Activated CD4-positive, alpha-beta memory T cell treated with anti-CD3 and anti-CD28 coated beads, Interleukin-2, amount 10 ng/mL, durations not matched to agents 7 days and 5 days (primary cell): ENCODE measurements around the gene INTS11. TPM values are rescaled to one million over a fixed set of nuclear protein-coding genes. Genes with fewer than 3 reads are reported as not detected.

ENCODE experiments used
- CTCF ChIA-PET: fragments of 350-600 bp; sonication (Branson Sonifier 250); formaldehyde crosslinking; loops from one replicate; lab custom pipeline; 2021; ENCODE audit warnings: antibody characterized with exemption, inconsistent platforms; lab: Charles Lee
- POLR2A ChIA-PET: fragments of 350-600 bp; sonication (Branson Sonifier 250); formaldehyde crosslinking; loops from one replicate; lab custom pipeline; 2021; ENCODE audit warnings: antibody characterized with exemption; lab: Charles Lee
- DNase-seq: peaks from one replicate; pipeline ENCODE4 v3.0.0-alpha.2; 2020
- H3K27ac Mint-ChIP-seq: one replicate; pipeline ENCODE4 v1.8.0; 2021; ENCODE audit warnings: mild to moderate bottlenecking, mixed read lengths
- H3K27me3 Mint-ChIP-seq: one replicate; pipeline ENCODE4 v1.8.0; 2021; ENCODE audit warnings: mixed read lengths
- H3K36me3 Mint-ChIP-seq: one replicate; pipeline ENCODE4 v1.8.0; 2021; ENCODE audit warnings: low read depth, mixed read lengths
- H3K4me1 Mint-ChIP-seq: one replicate; pipeline ENCODE4 v1.8.0; 2021; ENCODE audit warnings: mixed read lengths
- H3K4me3 Mint-ChIP-seq: one replicate; pipeline ENCODE4 v1.8.0; 2021; ENCODE audit warnings: mild to moderate bottlenecking, mixed read lengths
- H3K9me3 Mint-ChIP-seq: one replicate; pipeline ENCODE4 v1.8.0; 2021; ENCODE audit warnings: mixed read lengths
- total RNA-seq, 2 experiments: library from RNA; stranded (reverse); gene quantifications; one replicate each; pipeline ENCODE4 v1.2.3, GENCODE V29; 2021

The INTS11 gene
- total RNA-seq, 2 experiments from 2014 or later: 109 to 111 TPM

GRCh38 chr1:1327291-1327690 lies 2.8 kb upstream of the INTS11 start:
- no peak for DNase-seq
- ChIA-PET CTCF (no interaction called here), POLR2A (interaction anchor here (0.6 to 2.7 kb wide), 2 partner anchors 18 to 71 kb away, joined by 3 to 6 read pairs; no protein-coding TSS in a partner anchor)
- Mint-ChIP-seq H3K4me3 (no peak overlapping the region), H3K36me3 (peaks cover 5% of the 10 kb centered on the region), H3K4me1 (peaks cover 25% of the 10 kb centered on the region), H3K27ac (no peak overlapping the region), H3K27me3 (no peaks in the 10 kb centered on the region), H3K9me3 (no peaks in the 10 kb centered on the region)

DNA sequence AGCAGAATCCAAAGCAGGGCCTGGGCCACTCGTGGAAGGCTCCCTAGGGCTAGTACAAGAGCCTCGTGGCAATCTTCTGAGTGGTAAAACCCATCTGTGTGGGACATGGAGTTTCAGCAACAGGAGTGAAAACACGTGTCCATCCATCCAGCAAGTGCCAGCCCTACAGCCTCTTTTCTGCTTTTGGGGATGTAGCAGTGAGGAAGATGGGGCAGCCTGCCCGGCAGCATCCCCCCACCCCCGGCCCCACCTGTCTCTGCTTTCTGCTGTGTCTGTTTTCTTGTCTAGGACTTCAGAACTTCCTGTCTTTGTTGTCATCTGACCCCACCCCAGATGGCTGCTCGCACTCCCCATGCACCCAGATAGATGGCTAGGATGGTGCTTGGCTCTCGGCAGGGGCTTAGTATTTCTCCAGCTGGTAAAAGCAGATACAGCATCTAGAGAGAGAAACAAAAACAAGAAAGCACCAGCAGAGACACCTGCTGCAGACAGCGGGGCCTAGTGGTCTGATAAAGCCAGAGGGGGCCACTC lies 1.7 kb upstream of the INTS11 start:
- no peaks in the 10 kb centered on the region for H3K9me3 Mint-ChIP-seq
- H3K27ac Mint-ChIP-seq: peak overlapping the region; percentile 74
- CTCF ChIA-PET: no interaction called here
- H3K4me1 Mint-ChIP-seq: peaks cover 33% of the 10 kb centered on the region
- H3K36me3 Mint-ChIP-seq: peaks cover 8% of the 10 kb centered on the region
- peak overlapping the region; percentile 89 for H3K4me3 Mint-ChIP-seq
- DNase-seq: no peak
- no peaks in the 10 kb centered on the region for H3K27me3 Mint-ChIP-seq
- POLR2A ChIA-PET: interaction anchor here (0.7 to 2.7 kb wide), 10 partner anchors 8 to 75 kb away, joined by 3 to 11 read pairs (median 3); partner anchors contain the start of genes AURKAIP1 and CCNL2

DNA sequence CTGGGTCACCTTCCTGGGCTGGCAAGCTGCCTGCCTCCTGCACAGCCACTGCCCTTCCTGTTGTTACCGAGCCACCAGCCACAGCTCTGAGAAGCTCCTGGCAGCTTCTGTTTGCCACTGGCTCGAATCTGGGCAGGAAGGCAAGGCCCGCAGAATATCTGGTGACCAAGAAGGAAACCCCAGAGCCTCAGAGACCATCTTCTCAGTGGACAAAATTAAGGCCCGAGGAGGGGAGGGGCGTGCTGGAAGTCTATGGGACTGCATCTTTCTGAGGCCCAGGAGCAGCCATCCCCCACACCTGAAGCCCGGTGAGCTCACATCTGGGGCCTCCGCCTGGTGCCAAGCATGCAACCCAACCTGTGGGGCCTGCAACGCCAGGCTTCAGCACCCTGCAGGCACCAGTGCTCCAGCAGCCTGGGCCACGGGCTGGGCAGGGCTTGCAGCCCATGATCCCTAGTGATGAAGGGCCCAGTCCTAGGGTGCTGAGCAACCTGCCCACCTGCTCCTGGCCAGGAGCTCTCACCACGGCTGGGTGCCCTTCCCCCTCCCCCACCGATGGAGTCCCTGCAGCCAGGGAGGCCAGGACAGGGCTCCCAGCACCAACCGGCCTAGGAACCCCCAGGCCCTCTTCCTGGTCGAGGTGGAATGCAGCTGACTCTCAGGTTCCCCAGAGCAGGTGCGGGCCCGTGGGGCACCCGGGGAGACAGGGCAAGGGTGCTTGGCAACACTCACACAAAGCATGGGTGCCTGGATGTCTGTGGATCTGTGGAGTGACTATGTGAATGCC lies 1.0 kb upstream of the INTS11 start:
- CTCF ChIA-PET: interaction anchor here (0.8 to 1.1 kb wide), 2 partner anchors 47 to 203 kb away, joined by 3 to 4 read pairs; no protein-coding TSS in a partner anchor
- Mint-ChIP-seq H3K4me1 (peaks cover 33% of the 10 kb centered on the region), H3K4me3 (peak overlapping the region; percentile 89), H3K36me3 (peaks cover 8% of the 10 kb centered on the region), H3K9me3 (no peaks in the 10 kb centered on the region), H3K27ac (peak overlapping the region; percentile 74), H3K27me3 (no peaks in the 10 kb centered on the region)
- no peak for DNase-seq
- POLR2A ChIA-PET: interaction anchor here (0.8 to 2.7 kb wide), 11 partner anchors 9 to 168 kb away, joined by 3 to 11 read pairs (median 3); partner anchors contain the start of genes AURKAIP1 and CCNL2

- H3K36me3 Mint-ChIP-seq: peaks cover 16% of the 10 kb centered on the region
- POLR2A ChIA-PET: interaction anchor here (1.6 kb wide), 1 partner anchor 11 kb away, joined by 6 read pairs; no protein-coding TSS in a partner anchor
Observed at GRCh38 chr1:1324084-1324523, 356 bp downstream of the INTS11 start.

DNA sequence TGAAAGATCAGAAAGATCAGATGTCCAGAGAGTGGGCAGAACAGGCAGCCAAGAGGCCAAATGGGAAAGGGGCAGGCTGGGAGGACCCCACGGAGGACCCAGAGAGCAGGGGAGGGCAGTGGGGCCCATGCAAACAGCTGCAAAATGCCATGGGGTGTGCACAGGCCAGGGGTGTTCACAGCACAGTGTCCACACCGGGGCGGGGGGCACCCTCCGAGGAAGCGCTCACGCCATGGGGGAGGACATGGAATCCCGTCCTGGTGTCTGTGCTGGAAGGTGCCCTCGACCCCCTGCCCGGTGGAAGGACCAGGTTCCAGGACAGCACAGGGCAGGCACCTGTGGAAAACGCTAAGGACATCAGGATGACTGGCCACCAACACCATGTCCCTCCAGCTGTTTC lies 1.5 kb downstream of the INTS11 start:
- Mint-ChIP-seq H3K4me1 (peaks cover 40% of the 10 kb centered on the region), H3K27ac (peak overlapping the region; percentile 72), H3K4me3 (peak overlapping the region; percentile 87), H3K36me3 (peaks cover 18% of the 10 kb centered on the region), H3K9me3 (no peaks in the 10 kb centered on the region), H3K27me3 (no peaks in the 10 kb centered on the region)
- CTCF ChIA-PET: no interaction called here
- POLR2A ChIA-PET: interaction anchor here (1.6 kb wide), 1 partner anchor 10 kb away, joined by 6 read pairs; no protein-coding TSS in a partner anchor
- no peak for DNase-seq

More at GRCh38 chr1:1324084-1324523, 356 bp downstream of the INTS11 start:
- H3K27me3 Mint-ChIP-seq: no peaks in the 10 kb centered on the region
- H3K9me3 Mint-ChIP-seq: no peaks in the 10 kb centered on the region
- CTCF ChIA-PET: no interaction called here
- no peak for DNase-seq
- peaks cover 40% of the 10 kb centered on the region for H3K4me1 Mint-ChIP-seq
- H3K27ac Mint-ChIP-seq: no peak overlapping the region
- peak overlapping the region; percentile 89 for H3K4me3 Mint-ChIP-seq

- no peak for DNase-seq
- Mint-ChIP-seq H3K9me3 (no peaks in the 10 kb centered on the region), H3K4me1 (peaks cover 39% of the 10 kb centered on the region), H3K4me3 (peak overlapping the region; percentile 87), H3K36me3 (peaks cover 21% of the 10 kb centered on the region), H3K27me3 (no peaks in the 10 kb centered on the region), H3K27ac (peak overlapping the region; percentile 72)
- POLR2A ChIA-PET: interaction anchor here (1.6 kb wide), 1 partner anchor 9 kb away, joined by 6 read pairs; no protein-coding TSS in a partner anchor
- CTCF ChIA-PET: no interaction called here
Observed at GRCh38 chr1:1322418-1322817, 2.0 kb downstream of the INTS11 start.

DNA sequence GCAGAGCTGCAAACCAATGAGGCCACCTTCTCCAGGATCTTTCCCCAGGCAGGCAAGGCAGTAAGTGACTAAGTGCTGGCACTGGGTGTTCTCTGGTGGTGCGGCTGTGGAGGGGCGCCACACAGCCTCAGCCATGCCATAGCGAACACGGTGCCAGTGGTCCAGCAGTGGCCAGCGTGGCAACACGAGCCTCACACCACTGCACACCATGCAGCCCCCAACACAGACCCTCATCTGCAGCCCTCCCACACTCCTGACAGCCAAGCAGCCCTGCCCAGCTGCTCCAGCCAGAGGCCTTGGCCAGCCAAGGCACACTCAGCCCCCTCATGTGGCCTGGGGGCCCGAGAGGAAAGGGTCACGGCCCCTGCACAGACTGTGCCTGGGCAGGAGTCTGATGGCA lies 3.0 kb downstream of the INTS11 start:
- Mint-ChIP-seq H3K36me3 (peaks cover 24% of the 10 kb centered on the region), H3K4me3 (no peak overlapping the region), H3K4me1 (peaks cover 37% of the 10 kb centered on the region), H3K9me3 (no peaks in the 10 kb centered on the region), H3K27ac (no peak overlapping the region), H3K27me3 (no peaks in the 10 kb centered on the region)
- ChIA-PET CTCF (no interaction called here), POLR2A (no interaction called here)
- DNase-seq: no peak

DNA sequence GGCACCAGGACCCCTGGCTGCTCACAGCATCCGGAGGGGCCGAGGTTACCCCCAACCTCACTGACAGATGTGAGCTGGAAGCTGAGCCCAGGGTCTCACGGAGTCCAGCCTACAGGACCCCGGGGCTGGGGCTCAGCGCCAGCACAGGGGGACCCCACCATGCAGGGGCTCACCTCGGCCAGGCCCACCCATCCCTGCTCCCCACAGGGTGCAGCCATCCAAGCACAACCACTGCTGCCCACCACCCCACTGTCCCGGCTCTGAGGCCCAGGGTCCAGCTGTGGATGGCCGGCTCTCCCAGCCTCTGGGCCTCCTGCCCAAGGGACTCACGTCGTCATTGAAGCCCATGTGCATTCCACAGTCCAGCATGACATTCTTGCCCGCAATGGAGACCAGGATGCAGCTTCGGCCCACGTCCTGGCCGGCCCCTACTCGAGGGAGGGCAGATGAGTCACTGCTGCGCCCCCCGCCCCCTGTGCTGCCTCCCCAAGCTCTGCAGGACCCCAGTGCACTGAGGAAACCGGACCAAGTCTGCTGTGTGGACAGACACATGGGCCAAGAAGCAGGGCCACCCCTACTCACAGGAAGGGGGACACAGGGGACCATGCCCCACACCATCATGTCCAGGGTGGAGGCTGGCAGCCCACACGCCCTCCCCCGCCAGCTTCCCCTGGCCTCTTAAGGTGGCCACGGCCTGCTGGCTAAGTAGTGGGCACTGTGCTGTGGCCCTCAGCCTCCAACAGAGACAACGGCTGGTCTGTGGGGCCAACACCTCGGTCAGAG lies 3.6 kb downstream of the INTS11 start:
- CTCF ChIA-PET: no interaction called here
- Mint-ChIP-seq H3K27ac (no peak overlapping the region), H3K4me3 (no peak overlapping the region), H3K27me3 (no peaks in the 10 kb centered on the region), H3K4me1 (peaks cover 31% of the 10 kb centered on the region), H3K9me3 (no peaks in the 10 kb centered on the region), H3K36me3 (peaks cover 25% of the 10 kb centered on the region)
- DNase-seq: no peak
- POLR2A ChIA-PET: no interaction called here

DNA sequence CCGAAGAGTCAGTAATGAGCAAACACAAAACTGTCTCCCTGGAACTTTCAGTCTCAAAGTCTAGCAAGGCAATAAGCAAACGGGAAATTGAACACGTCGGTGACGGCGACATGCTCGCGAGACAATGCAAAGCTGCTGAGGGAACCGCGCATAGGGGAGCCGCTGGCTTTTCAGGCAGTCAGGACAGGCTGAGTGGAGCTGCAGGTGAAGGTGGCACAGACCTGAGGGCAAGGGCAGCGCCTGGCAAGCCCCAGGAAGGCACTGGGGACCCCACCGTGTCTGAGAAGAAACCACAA lies 4.9 kb downstream of the INTS11 start:
- H3K4me3 Mint-ChIP-seq: no peak overlapping the region
- POLR2A ChIA-PET: no interaction called here
- CTCF ChIA-PET: no interaction called here

GRCh38 chr1:1318777-1319645 lies 5.4 kb downstream of the INTS11 start:
- Mint-ChIP-seq H3K36me3 (peaks cover 34% of the 10 kb centered on the region), H3K4me3 (no peak overlapping the region), H3K4me1 (peaks cover 26% of the 10 kb centered on the region), H3K27ac (no peak overlapping the region), H3K9me3 (no peaks in the 10 kb centered on the region), H3K27me3 (no peaks in the 10 kb centered on the region)
- no peak for DNase-seq
- ChIA-PET POLR2A (no interaction called here), CTCF (no interaction called here)

More for the DNA sequence above, 4.9 kb downstream of the INTS11 start:
- Mint-ChIP-seq H3K36me3 (peaks cover 34% of the 10 kb centered on the region), H3K27me3 (no peaks in the 10 kb centered on the region), H3K4me1 (peaks cover 28% of the 10 kb centered on the region), H3K9me3 (no peaks in the 10 kb centered on the region), H3K27ac (no peak overlapping the region)
- DNase-seq: no peak

DNA sequence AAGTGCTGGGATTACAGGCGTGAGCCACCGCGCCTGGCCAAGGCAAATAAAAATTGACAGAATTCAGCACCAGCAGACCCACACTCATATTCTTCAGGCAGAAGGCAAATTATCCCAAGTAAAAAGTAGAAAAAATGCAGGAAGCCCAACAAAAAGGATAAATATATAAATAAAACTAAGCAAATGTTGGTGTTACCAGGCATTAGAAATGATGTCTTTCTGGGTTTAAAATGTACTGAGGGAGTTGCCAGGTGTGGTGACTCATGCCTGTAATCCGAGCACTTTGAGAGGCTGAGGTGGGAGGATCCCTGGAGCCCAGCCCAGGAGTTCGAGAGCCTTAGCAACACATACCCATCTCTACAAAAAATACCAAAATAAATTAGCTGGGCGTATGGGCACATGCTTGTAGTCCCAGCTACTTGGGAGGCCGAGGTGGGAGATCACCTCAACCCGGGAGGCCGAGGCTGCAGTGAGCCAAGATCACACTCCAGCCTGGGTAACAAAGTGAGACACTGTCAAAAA lies 6.3 kb downstream of the INTS11 start:
- no peaks in the 10 kb centered on the region for H3K9me3 Mint-ChIP-seq
- CTCF ChIA-PET: no interaction called here
- H3K36me3 Mint-ChIP-seq: peaks cover 33% of the 10 kb centered on the region
- DNase-seq: no peak
- peaks cover 21% of the 10 kb centered on the region for H3K4me1 Mint-ChIP-seq
- no peaks in the 10 kb centered on the region for H3K27me3 Mint-ChIP-seq
- POLR2A ChIA-PET: no interaction called here
- no peak overlapping the region for H3K4me3 Mint-ChIP-seq
- no peak overlapping the region for H3K27ac Mint-ChIP-seq

GRCh38 chr1:1317420-1317819 lies 7.0 kb downstream of the INTS11 start:
- H3K36me3 Mint-ChIP-seq: peaks cover 38% of the 10 kb centered on the region
- H3K27ac Mint-ChIP-seq: no peak overlapping the region
- H3K4me3 Mint-ChIP-seq: no peak overlapping the region
- no peaks in the 10 kb centered on the region for H3K9me3 Mint-ChIP-seq
- CTCF ChIA-PET: no interaction called here
- POLR2A ChIA-PET: no interaction called here
- peaks cover 17% of the 10 kb centered on the region for H3K4me1 Mint-ChIP-seq
- H3K27me3 Mint-ChIP-seq: no peaks in the 10 kb centered on the region
- DNase-seq: no peak
